C1 segment of cervical spinal cord (tissue), 14 donors: Measurements from ENCODE around the gene GALNT2.

Experiments
- DNase-seq, 14 donors: peaks; one replicate each; lab custom pipeline; 2025; lab: John Stamatoyannopoulos, UW

Gene GALNT2

DNA sequence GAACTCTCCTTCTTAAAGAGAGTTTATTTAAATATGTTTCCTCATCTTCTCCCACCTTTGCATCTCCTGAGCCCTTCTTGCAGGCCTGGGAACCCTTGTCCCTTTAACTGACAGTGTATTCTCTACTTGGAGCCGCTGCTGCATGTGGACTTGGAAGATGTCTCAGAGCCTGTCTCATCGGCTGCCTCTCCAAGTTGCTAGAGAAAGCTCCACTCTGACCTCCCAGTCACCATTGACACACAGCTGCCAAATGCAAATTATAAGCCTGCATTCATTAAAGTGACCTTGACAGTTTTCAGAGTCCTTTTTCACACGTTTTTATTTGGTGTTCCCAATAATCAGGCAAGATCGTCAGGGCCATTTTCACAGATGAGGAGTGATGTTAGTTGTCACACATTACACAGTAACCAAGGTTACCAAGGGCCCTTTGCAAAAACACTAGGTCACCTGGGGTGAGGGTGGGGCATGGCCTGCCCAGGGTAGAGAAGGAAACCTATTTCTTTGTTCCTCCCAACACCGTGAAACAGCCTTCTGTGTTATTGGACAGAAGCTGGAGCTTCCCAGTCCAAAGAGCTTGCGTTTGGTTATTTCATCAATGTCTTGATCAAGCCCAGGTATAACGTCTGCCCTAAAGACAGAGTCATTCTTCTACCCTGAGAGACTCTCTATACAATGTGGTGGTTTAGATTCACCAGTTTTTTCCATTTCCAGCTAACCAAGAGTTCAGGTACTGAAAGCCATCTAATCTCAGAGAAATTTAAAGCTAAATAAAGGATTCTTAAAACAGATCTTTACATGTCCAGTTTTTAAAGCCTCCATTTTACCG, 164.1 kb downstream of the GALNT2 start:
- no peak for DNase-seq

DNA sequence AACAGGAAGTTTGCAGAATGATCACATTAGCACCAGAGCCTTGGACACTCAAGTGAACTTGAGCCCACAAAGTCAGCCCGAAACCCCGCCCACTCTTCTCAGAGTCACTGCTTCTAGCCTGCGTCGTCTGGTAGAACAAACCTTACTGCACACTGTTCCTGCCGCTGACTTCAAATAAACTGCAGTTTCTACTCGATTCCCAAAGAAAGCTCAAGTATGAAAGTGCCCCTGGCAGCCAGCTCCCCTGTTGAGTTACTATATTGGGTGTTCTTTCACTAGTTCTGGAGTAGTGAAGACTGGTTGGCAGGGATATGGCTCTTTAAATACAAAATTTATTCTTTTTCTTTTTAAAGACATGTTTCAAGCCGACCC, 164.7 kb downstream of the GALNT2 start:
- no peak for DNase-seq

DNA sequence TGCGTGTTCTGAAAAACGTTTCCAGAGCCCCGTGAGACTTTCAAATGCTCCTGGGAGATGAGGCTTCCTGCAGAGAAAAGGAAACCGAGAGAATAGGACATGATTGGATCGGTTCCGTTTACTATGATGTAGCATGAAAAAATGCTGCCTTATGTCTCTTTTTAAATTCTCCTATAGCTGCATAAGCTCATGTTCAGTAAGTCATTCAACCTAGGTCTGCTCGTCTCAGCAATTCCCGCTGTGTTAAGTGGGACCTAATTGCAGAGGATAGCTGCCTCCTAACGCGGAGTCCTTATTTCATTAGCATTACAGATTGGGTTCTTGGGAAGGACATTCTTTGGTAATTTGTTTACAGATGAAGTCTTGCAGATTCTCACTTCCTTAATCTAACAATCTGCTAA, 165.3 kb downstream of the GALNT2 start:
- DNase-seq, result no peak

DNA sequence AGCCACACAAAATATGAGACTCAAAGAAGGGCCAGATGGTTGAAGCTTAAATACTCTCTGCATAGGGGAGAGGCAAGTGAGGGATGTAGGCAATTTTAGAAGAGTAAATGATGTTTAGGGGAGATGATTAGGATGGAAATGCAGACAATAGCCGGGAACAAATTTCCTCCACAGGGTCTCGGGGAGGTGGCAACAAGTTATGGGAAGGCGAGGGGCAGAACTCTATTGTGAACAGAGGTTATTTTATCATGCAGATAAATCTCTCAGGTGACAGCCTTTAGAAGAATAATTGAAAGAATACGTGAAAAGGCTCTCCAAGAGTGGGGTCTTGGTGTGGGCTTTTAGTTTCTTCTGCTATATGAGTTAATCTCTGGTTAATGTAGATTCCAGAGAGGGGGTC, 166.7 kb downstream of the GALNT2 start:
- no peak for DNase-seq

DNA sequence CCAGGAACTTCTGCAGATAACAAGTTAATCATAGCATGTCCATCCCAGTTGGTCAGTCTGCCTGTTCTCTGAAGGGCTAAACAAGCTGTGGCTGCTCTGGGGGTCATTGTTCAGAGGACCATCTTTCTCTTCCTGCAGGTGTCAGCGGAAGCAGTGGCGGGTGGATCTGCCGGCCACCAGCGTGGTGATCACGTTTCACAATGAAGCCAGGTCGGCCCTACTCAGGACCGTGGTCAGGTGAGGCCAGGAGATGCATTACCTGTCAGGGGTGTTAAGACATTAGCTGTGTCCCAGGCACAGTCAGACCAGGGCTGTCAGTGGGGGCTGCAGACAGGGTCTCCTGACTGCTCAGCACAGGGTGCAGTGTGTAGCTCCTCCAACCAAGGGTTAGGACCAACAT, 168.8 kb downstream of the GALNT2 start:
- DNase-seq, result no peak

DNA sequence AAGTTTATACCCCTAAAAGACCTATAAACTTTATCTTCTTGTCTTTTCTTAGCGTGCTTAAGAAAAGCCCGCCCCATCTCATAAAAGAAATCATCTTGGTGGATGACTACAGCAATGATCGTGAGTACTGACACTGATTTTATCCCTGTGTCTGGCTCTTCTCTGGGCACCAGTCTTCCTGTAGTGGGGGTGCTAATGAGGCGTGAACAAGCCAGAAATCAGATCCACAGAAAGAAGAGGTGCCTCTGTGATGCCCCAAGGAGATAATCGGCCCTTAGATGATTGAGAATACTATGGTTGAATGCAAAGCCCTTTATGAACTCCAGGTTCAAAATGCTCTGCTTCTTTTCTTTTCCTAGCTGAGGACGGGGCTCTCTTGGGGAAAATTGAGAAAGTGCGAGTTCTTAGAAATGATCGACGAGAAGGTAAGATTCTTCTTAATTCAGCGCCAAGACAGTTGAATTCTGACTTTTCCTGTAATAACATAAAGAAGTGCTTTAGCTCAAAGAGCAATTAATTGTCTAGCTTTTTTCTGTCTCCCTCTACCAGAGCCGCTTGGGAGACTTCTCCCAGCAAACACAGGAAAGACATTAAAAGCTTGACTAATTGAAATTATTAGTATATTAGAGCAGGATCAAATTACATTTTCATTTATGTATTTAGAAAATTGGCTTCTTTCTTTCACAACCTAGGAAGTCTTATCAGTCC, 169.4 kb downstream of the GALNT2 start:
- no peak for DNase-seq

DNA sequence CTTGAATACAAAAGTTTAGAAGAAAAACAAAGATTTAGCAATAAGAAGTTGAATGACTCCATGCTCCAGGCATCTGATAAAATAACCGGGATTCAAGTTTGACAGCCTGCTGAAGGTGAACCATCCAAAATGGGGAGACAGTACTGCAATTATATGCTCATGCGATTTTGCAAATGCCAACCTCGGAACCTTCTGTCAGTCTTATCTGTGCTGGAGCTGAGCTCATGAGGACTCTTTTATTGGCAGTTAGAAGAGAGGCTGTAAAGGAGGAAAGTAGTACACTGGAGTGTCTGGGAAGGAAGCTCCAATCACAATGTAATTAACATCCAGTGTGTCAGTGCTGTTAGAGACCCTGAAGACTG, 170.0 kb downstream of the GALNT2 start:
- no peak for DNase-seq

DNA sequence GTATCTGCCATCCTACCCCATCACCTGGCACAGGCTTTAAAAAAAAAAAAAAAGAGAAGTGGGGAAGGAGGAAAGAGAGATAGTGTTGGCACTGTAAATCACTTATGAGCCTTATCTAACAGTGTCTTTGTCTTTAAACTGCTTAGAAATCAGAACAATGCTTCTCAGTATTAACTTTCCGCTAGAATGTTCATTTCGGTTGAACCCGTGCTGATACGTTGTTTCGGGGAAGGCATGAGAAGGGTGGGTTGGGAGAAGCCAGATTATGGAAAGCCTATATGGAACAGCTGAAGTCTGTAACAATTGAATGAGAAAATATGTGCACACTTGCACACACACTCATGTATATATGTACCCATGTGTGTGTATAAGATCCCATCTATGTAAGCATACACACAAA, 170.8 kb downstream of the GALNT2 start:
- DNase-seq, result no peak

DNA sequence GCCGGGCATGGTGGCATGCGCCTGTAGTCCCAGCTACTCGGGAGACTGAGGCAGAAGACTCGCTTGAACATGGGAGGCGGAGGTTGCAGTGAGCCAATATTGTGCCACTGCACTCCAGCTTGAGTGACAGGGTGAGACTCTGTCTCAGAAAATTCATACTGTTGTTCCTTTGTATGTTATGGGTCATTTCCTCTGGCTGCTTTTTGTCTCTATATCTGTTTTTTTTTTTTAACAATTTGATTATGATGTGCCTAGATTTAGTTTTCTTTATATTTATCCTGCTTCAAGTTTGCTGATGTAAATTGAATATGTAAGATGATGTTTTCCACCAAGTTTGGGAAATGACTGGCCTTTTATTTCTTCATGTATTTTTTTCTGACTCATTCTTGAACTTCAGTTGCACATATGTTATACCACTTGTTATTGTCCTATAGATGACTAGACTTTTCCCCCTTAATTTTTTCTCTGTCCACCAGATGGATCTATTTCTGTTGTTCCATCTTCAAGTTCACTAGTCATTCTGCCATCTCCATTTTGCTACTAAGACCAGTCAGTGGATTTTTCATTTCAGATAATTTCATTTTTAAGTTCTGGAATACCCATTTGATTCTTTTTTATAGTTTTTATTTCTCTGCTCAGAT, 173.5 kb downstream of the GALNT2 start:
- no peak for DNase-seq

DNA sequence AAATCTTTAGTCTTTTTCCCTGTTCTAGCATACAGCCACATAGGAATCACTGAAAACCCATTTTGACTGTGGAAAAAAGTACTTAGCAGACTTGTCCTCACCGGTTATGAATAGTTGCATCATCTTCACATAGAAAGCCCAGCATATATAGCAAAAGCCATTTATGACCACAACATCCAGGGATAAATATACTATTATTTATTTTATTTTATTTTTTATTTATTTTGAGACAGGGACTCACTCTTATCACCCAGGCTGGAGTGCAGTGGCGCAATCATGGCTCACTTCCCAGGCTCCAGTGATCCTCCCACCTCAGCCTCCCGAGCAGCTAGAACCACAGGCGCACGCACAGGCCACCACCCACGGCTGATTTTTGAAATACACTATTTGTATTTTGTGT, 175.3 kb downstream of the GALNT2 start:
- DNase-seq, result no peak

DNA sequence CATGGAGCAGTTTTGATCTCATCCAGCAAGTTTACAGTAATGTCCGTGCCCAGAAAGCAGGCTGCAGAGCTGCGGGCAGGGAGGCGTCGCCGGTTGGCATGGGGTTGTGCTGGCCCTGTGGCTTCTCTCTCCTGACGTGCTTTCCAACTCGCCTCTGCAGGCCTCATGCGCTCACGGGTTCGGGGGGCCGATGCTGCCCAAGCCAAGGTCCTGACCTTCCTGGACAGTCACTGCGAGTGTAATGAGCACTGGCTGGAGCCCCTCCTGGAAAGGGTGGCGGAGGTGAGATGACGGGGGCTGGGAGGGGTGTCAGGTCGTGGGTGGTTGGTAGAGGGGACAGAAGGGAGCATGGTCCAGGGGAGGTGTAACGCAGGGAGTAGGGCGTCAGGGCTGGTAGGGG, 176.1 kb downstream of the GALNT2 start:
- no peak for DNase-seq

DNA sequence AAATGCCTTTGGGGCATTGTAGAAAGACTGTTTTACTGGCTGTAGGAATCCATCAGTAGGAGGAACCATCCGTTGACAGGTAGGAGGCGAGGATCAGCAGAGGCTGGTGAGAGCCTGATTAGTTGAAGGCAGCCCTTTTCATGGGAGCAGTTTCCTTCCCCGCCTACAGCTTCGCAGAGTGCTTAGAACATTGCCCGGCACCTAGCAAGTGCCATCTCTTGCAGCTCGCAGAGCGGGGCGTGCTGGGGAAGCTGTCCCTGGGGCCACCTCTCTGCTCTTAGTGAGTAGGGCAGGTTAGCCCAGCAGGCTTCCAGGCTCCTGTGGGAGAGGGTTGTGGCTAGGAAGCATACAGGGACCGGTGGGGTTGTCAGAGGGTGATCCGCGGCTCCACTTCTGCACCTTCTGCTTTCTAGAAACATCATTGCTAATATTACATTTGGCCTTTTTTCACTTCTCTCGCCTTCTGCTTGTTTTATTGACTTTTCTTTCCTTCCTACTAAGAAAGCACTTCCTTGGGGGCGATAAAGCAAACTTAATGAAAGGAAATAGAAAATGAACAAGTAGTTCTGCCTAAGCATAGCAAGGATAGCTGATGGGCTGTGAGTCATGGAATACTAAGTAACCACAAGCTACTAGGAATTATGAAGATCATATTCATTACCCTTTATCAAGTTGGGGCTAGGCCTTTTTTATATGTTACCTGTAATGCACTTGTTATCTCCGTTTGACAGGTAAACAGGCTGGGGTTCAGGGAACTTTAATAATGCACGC, 176.7 kb downstream of the GALNT2 start:
- no peak for DNase-seq

DNA sequence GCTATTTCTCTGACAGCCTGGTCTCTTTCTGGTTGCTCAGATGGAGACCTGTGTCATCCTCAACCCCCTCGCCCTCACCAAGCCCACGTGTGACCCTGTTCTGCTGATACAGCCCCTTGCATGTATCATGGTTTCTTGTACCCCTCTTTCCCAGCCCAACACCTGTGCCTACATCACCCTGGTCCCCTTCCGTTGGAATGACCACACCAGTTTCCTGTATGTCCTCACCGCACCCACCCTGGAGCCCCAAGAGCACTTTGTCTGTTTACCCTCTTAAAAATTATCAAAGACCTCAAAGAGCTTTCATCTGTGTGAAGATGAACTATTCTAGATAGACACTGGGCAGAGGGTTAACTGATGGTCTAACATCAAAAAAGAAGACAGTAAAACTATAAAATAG, 179.5 kb downstream of the GALNT2 start:
- DNase-seq, result no peak

DNA sequence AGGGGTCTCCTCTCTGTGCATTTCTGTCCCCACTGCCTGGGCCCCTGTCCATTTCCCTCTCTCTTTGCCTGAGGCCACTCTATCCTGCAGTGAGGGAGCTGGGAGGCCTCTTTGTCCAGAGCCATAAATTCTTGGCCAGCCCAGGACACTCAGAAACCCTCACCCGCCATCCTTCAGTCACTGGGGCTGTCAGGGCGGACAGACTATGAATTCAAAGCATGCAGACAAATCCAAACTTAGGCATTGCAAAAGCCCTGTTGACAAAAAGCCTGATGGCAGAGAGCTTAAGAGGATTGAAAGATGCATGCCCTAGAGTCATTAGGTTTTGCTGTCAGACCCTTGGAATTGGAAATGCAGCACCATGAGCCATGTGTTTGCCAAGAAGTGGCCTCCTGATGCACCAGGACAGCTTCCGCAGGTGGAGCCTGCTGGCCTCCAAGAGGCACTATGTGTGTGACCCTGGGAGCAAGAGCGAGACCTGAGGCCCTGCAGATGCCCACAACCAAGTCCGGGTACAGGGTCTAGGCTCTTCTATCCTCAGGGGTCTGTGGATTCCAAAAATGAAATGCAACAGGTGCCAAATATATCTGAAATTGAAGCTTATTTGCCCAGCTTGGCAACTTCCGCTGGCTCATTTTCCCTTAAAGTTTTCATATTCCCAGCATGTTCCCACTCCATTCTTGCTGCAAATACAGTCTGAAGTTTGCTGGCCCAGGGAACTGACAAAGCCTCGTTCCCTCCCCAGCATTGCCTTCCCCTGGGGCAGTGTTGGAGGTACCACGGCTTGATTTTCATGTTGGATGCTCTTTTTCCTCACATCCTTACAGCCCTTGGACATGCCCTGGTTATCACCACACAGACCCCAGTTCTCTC, 181.2 kb downstream of the GALNT2 start:
- peak in 1 of 14 donors; percentile 57 for DNase-seq

DNA sequence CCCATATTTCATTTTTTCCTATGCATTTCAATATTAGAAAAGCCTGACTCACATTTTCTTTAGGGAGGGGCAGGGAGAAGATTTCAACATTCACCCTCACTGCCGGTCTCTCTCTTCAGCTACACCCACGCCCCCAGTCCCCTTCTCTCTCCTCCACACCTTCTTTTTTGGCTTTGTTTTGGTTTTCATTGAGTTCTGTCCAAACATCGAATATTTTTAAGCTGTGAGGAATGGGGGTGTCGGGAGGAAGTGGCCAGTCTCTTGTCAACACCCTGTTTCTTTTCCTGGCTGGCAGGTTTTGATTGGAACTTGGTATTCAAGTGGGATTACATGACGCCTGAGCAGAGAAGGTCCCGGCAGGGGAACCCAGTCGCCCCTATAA, 181.8 kb downstream of the GALNT2 start:
- no peak for DNase-seq

DNA sequence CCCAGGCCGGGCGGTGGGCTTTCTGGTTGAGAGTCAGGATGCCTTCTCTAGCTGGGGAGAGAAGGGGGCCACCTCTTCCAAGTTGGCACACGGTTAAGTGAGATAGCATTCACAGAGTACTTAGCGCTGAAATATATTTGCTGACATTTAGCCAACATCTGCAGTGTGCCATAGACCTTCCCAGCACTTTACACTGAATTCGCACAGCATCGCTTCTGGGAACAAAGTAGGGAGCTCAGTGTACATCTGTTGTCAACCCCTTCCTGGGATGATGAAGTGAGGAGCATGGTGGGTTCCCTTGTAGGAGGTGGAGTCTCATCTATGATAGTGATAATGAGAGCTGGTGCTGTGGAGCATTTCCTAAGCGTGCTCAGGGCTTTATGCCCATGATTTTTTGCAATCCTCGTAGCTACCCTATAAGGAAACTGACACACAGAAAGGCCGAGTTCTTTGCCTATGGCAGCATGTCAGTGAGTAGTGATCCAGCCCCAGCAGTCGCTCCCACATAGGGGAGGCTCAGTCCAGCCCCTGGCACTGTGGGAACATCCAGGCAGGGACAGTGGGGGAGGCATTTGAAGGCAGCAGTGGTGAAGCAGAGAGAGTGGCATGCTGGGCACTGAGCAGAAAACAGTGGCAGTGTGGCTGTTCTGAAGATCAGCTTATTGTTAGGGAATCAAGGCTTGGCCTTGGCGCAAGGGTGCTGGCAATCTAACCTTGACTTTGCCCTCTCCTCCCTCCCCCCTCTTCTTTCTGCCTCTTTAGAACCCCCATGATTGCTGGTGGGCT, 182.8 kb downstream of the GALNT2 start:
- peak in 1 of 14 donors; percentile 21 for DNase-seq

DNA sequence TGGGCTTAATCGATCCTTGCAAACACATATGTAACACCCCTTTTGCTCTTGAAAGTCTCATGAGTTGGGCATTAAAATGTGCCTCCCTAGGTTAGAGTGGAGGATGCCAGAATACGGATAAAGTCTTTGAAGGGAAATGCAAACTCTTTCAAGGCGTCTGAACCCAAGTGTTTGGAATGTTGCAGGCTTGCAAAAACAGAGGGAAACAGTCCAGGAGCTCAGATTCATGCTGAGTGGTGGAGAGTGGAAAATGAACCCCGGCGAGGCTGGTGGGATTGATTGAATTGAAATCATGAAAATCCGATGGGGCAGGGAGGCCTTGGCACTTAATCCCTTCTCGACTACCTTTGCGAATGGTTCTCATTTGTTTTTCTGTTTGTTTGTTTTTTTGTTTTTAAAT, 183.6 kb downstream of the GALNT2 start:
- DNase-seq, result no peak

DNA sequence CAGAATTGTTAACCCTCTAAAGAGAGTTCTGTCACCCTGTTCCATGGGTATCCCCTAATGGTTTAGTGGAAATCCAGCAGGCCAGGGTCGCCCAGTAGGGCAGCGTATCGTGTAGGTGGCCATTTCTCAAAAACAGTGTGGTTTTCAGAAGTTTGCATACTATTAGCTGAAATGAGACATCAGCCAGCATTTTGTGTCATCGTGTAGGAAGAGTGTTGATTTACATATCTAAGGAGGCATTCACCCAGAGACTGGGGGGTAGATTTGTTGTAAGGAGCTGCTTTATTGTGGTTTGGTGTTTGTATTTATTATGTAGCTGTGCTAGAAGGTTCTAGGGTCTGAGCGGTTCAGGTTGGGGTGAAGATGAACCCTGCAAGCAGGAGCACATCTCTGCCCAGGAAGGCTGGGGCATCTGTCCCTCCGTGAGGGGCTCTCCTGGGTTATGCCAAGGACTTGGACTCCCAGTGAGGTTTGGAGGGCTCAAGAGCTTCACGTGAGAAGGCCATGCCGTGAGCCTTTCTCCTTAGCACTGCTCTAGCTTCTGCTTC, 184.7 kb downstream of the GALNT2 start:
- DNase-seq, result no peak

DNA sequence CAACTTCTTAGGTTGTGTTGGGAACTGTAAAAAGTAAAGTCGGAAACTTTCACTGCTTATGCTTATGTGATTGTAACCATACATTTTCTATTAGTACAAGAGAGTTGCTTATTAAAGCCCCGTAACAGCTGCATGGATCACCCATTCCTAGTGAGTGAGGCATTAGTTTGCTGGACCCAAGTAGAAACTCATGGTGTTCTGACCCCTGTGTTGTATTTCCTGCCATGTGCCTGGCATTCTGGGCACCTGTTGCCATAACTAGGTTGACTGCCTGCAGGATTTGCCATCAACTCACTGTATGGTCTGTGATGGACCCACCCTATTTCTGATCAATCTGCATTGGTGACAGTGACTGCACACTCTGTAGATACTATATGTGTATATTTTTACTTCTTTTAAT, 186.1 kb downstream of the GALNT2 start:
- no peak for DNase-seq

DNA sequence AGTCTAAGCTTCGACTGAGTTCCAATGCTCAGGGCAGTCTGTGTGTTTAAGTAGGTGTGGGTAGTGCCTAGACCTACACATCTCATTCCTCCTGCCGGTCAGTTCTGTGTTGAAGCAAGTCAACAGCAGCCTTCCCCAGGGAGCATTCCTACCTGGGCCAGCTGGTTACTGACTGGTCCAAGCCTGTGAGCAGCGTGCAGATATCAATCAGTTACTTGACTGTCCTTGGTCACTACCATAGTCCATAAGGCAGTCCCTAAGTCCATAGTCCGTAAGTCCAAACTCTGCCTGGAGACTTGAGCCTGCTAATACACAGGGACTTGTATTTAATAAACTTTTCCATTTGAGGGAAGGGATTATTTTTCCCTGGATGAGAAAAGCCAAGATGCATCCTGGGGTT, 187.2 kb downstream of the GALNT2 start:
- no peak for DNase-seq
